A673 (cell line): ENCODE data around the gene FLT3. TPM values are rescaled to one million over a fixed set of nuclear protein-coding genes. Genes with fewer than 3 reads are reported as not detected.

ENCODE experiments used
- BruUV-seq: library from RNA; stranded (reverse); fragments of 400-500 nt; replicated peaks from 2 replicates; lab custom pipeline; 2021; lab: Mats Ljungman, UMichigan
- CTCF ChIA-PET: fragments of 300-600 bp; sonication (Branson Sonifier 250); formaldehyde crosslinking; loops from one replicate; lab custom pipeline; 2022; ENCODE audit warnings: antibody characterized with exemption; lab: Charles Lee
- POLR2A ChIA-PET: fragments of 300-600 bp; sonication (Branson Sonifier 250); formaldehyde crosslinking; loops from one replicate; lab custom pipeline; 2022; ENCODE audit warnings: antibody characterized with exemption; ENCODE audit not compliant: low non-redundant PET; lab: Charles Lee
- DNase-seq: peaks from one replicate; pipeline ENCODE4 v3.0.0-alpha.2; 2015; ENCODE audit warnings: low spot score
- H3K27ac ChIP-seq: fragments of 200-600 bp; sonication (generic); 2 replicates; pipeline ENCODE4 v1.5.1; 2016; ENCODE audit warnings: mixed run types, low read depth, mild to moderate bottlenecking, mixed read lengths, antibody characterized with exemption, low read length; ENCODE audit not compliant: poor library complexity, severe bottlenecking
- H3K27me3 ChIP-seq: fragments of 200-600 bp; sonication (generic); replicated peaks from 2 replicates; pipeline ENCODE4 v1.6.1; 2017; ENCODE audit warnings: mixed run types, low read depth, mild to moderate bottlenecking, mixed read lengths, antibody characterized with exemption, low read length; ENCODE audit not compliant: insufficient read depth, poor library complexity
- H3K36me3 ChIP-seq: fragments of 200-600 bp; sonication (generic); 2 replicates; pipeline ENCODE4 v1.6.1; 2016; ENCODE audit warnings: mixed run types, mild to moderate bottlenecking, mixed read lengths, antibody characterized with exemption, low read length; ENCODE audit not compliant: insufficient read depth, poor library complexity, severe bottlenecking
- H3K4me1 ChIP-seq: fragments of 200-600 bp; sonication (generic); 2 replicates; pipeline ENCODE4 v1.6.1; 2017; ENCODE audit warnings: mixed run types, mild to moderate bottlenecking, mixed read lengths, antibody characterized with exemption, low read length; ENCODE audit not compliant: insufficient read depth, poor library complexity, severe bottlenecking
- H3K4me3 ChIP-seq: fragments of 200-600 bp; sonication (generic); 2 replicates; pipeline ENCODE4 v1.5.1; 2016; ENCODE audit warnings: low read depth, mixed run types, mild to moderate bottlenecking, mixed read lengths, low read length; ENCODE audit not compliant: poor library complexity, severe bottlenecking
- H3K9me3 ChIP-seq: fragments of 200-600 bp; sonication (generic); 2 replicates; pipeline ENCODE4 v1.6.1; 2016; ENCODE audit warnings: mixed run types, low read depth, mild to moderate bottlenecking, mixed read lengths, antibody characterized with exemption, low read length; ENCODE audit not compliant: poor library complexity, severe bottlenecking
- EZH2 ChIP-seq: fragments of 200-600 bp; sonication (generic); IDR thresholded peaks from 2 replicates; pipeline ENCODE4 v1.6.1; 2017; ENCODE audit warnings: borderline replicate concordance, low read depth, mild to moderate bottlenecking, mixed read lengths, antibody characterized with exemption, low read length; ENCODE audit not compliant: poor library complexity, severe bottlenecking
- intact Hi-C: fragments of 100-400 bp; cut with micrococcal nuclease; formaldehyde crosslinking; loops from one replicate; pipeline ENCODE4 v1.10.0; 2022; ENCODE audit not compliant: unreplicated experiment
- total RNA-seq: library from RNA; stranded (reverse); gene quantifications from 2 replicates; pipeline ENCODE4 v1.2.3, GENCODE V29; 2021
- TF ChIP-seq, protein P1 (sequence below): fragments of 300-800, 200-600 bp; sonication (generic); conservative IDR thresholded peaks from 2 replicates; pipeline ENCODE4 v1.5.1; 2017; ENCODE audit warnings: low read depth, mild to moderate bottlenecking, antibody characterized with exemption, low read length, moderate library complexity, mixed read lengths

The FLT3 gene
- total RNA-seq, 1 experiment from 2014 or later: 0.15 TPM

DNA sequence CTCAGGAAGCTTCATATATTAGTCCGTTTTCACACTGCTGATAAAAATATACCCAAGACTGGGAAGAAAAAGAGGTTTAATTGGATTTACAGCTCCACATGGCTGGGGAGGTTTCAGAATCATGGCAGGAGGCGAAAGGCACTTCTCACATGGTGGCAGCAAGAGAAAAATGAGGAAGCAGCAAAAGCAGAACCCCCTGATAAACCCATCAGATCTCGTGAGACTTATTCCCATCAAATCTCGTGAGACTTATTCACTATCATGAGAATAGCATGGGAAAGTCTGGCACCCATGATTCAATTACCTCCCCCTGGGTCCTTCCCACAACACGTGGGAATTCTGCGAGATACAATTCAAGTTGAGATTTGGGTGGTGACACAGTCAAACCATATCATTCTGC, 23.1 kb downstream of the FLT3 start:
- Histone ChIP-seq H3K4me1 (no peaks in the 10 kb centered on the region), H3K27me3 (no peaks in the 10 kb centered on the region), H3K9me3 (no peaks in the 10 kb centered on the region), H3K4me3 (no peak overlapping the region), H3K36me3 (no peaks in the 10 kb centered on the region), H3K27ac (no peak overlapping the region)
- DNase-seq: no peak
- POLR2A ChIA-PET: no interaction called here
- CTCF ChIA-PET: no interaction called here
- intact Hi-C loops: no loop called here
- no TSS peak for BruUV-seq
- TF ChIP-seq, protein P1, sequence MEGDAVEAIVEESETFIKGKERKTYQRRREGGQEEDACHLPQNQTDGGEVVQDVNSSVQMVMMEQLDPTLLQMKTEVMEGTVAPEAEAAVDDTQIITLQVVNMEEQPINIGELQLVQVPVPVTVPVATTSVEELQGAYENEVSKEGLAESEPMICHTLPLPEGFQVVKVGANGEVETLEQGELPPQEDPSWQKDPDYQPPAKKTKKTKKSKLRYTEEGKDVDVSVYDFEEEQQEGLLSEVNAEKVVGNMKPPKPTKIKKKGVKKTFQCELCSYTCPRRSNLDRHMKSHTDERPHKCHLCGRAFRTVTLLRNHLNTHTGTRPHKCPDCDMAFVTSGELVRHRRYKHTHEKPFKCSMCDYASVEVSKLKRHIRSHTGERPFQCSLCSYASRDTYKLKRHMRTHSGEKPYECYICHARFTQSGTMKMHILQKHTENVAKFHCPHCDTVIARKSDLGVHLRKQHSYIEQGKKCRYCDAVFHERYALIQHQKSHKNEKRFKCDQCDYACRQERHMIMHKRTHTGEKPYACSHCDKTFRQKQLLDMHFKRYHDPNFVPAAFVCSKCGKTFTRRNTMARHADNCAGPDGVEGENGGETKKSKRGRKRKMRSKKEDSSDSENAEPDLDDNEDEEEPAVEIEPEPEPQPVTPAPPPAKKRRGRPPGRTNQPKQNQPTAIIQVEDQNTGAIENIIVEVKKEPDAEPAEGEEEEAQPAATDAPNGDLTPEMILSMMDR: no peak
- TF ChIP-seq EZH2: no peak

- DNase-seq: no peak
- no peaks in the 10 kb centered on the region for H3K36me3 ChIP-seq
- ChIA-PET CTCF (no interaction called here), POLR2A (interaction anchor here (0.6 kb wide), 1 partner anchor 582 kb away, joined by 9 read pairs; no protein-coding TSS in a partner anchor)
- no peak overlapping the region for H3K4me3 ChIP-seq
- no TSS peak for BruUV-seq
- H3K27ac ChIP-seq: no peak overlapping the region
- TF ChIP-seq, protein P1: no peak
- no peaks in the 10 kb centered on the region for H3K27me3 ChIP-seq
- H3K4me1 ChIP-seq: no peaks in the 10 kb centered on the region
- intact Hi-C loops: no loop called here
- no peaks in the 10 kb centered on the region for H3K9me3 ChIP-seq
Measured at GRCh38 chr13:28071424-28071823, 29.0 kb downstream of the FLT3 start.

- ChIA-PET POLR2A (no interaction called here), CTCF (no interaction called here)
- no peaks in the 10 kb centered on the region for H3K9me3 ChIP-seq
- no peaks in the 10 kb centered on the region for H3K36me3 ChIP-seq
- BruUV-seq: no TSS peak
- intact Hi-C loops: no loop called here
- TF ChIP-seq, protein P1: no peak
- no peak for TF ChIP-seq EZH2
- H3K4me1 ChIP-seq: no peaks in the 10 kb centered on the region
- DNase-seq: no peak
- no peak overlapping the region for H3K27ac ChIP-seq
- H3K27me3 ChIP-seq: no peaks in the 10 kb centered on the region
- H3K4me3 ChIP-seq: no peak overlapping the region
Measured at GRCh38 chr13:28067491-28067890, 32.9 kb downstream of the FLT3 start.
